HEK293 (cell line): ENCODE measurements around the gene GFM2.

Experiments used
- CTCF ChIA-PET: fragments of 350-600 bp; formaldehyde crosslinking; extraction: SDS; loops from one replicate; lab custom pipeline; 2021; ENCODE audit warnings: antibody characterized with exemption; lab: Yijun Ruan, JAX
- POLR2A ChIA-PET: fragments of 300-600 bp; formaldehyde crosslinking; extraction: SDS; loops from one replicate; lab custom pipeline; 2020; ENCODE audit warnings: antibody characterized with exemption, inconsistent platforms; lab: Yijun Ruan, JAX
- H3K27ac ChIP-seq: fragments of 200-500 bp; sonication (Bioruptor generic); 2 replicates; pipeline ENCODE4 v1.5.1; 2014; ENCODE audit warnings: low read depth, low read length, control low read depth, inconsistent platforms; ENCODE audit errors: extremely low read depth
- H3K36me3 ChIP-seq, 2 experiments: fragments of 200-500 bp in 1 of 2; sonication (Bioruptor generic) in 1 of 2; 1 replicate in 1 of 2; 2 replicates in 1 of 2; pipeline ENCODE4 v1.5.1; 2014 to 2017; ENCODE audit warnings: inconsistent platforms in 2 of 2, low read length in 2 of 2; ENCODE audit not compliant: control insufficient read depth in 2 of 2, insufficient read depth in 1 of 2
- H3K4me1 ChIP-seq: fragments of 200-500 bp; sonication (Bioruptor generic); 2 replicates; pipeline ENCODE4 v1.5.1; 2014; ENCODE audit warnings: mild to moderate bottlenecking, low read length, inconsistent platforms; ENCODE audit not compliant: control insufficient read depth, insufficient read depth
- H3K4me3 ChIP-seq: 2 replicates; pipeline ENCODE4 v1.5.1; 2011; ENCODE audit warnings: low read depth, mild to moderate bottlenecking, control low read depth, low read length, moderate library complexity
- H3K9me3 ChIP-seq: fragments of 200-500 bp; sonication (Bioruptor generic); 2 replicates; pipeline ENCODE4 v1.5.1; 2014; ENCODE audit warnings: low read depth, low read length, inconsistent platforms; ENCODE audit not compliant: control insufficient read depth, insufficient read depth
- KLF1 ChIP-seq: fragments of 450-650 bp; formaldehyde crosslinking; IDR thresholded peaks from 2 replicates; pipeline ENCODE4 v1.5.1; 2016; ENCODE audit warnings: missing biosample characterization, missing genetic modification characterization
- KLF10 ChIP-seq: fragments of 450-650 bp; IDR thresholded peaks from 2 replicates; pipeline ENCODE4 v1.5.1; 2018; ENCODE audit warnings: missing biosample characterization, mild to moderate bottlenecking, missing genetic modification characterization
- PRDM10 ChIP-seq: fragments of 450-650 bp; formaldehyde crosslinking; IDR thresholded peaks from 2 replicates; pipeline ENCODE4 v1.5.1; 2016; ENCODE audit warnings: missing biosample characterization, missing genetic modification characterization
- REST ChIP-seq: fragments of 450-650 bp; formaldehyde crosslinking; IDR thresholded peaks from 2 replicates; pipeline ENCODE4 v1.5.1; 2016; ENCODE audit warnings: missing biosample characterization, missing genetic modification characterization
- SP7 ChIP-seq: fragments of 450-650 bp; formaldehyde crosslinking; IDR thresholded peaks from 2 replicates; pipeline ENCODE4 v1.5.1; 2016; ENCODE audit warnings: missing biosample characterization, missing genetic modification characterization
- TRIM28 ChIP-seq: IDR thresholded peaks from 2 replicates; pipeline ENCODE4 v1.6.1; 2011; ENCODE audit warnings: low read length, control low read depth, borderline replicate concordance
- ZBTB17 ChIP-seq: fragments of 450-650 bp; formaldehyde crosslinking; IDR thresholded peaks from 2 replicates; pipeline ENCODE4 v1.5.1; 2016; ENCODE audit warnings: missing biosample characterization, missing genetic modification characterization
- ZFP69B ChIP-seq: fragments of 450-650 bp; formaldehyde crosslinking; IDR thresholded peaks from 2 replicates; pipeline ENCODE4 v1.5.1; 2016; ENCODE audit warnings: missing biosample characterization, missing genetic modification characterization
- ZNF18 ChIP-seq: fragments of 450-650 bp; formaldehyde crosslinking; IDR thresholded peaks from 2 replicates; pipeline ENCODE4 v1.5.1; 2016; ENCODE audit warnings: missing biosample characterization, missing genetic modification characterization
- ZNF214 ChIP-seq: fragments of 450-650 bp; formaldehyde crosslinking; IDR thresholded peaks from 2 replicates; pipeline ENCODE4 v1.5.1; 2017; ENCODE audit warnings: missing biosample characterization, mild to moderate bottlenecking, missing genetic modification characterization, borderline replicate concordance
- ZNF223 ChIP-seq: fragments of 450-650 bp; formaldehyde crosslinking; IDR thresholded peaks from 2 replicates; pipeline ENCODE4 v1.5.1; 2016; ENCODE audit warnings: missing biosample characterization, missing genetic modification characterization
- ZNF24 ChIP-seq: fragments of 450-650 bp; formaldehyde crosslinking; IDR thresholded peaks from 2 replicates; pipeline ENCODE4 v1.5.1; 2016; ENCODE audit warnings: missing biosample characterization, missing genetic modification characterization
- ZNF248 ChIP-seq: fragments of 450-650 bp; formaldehyde crosslinking; IDR thresholded peaks from 2 replicates; pipeline ENCODE4 v1.5.1; 2017; ENCODE audit warnings: missing biosample characterization, missing genetic modification characterization
- ZNF274 ChIP-seq, 2 experiments: fragments of 200-500 bp in 1 of 2; fragments of 450-650 bp in 1 of 2; sonication (Bioruptor generic) in 1 of 2; formaldehyde crosslinking in 1 of 2; IDR thresholded peaks; 2 replicates each; pipeline versions ENCODE4 v1.5.1 to v1.6.1; 2014 to 2016; ENCODE audit warnings: borderline replicate concordance in 1 of 2, inconsistent platforms in 1 of 2, low read length in 1 of 2, missing biosample characterization in 1 of 2, missing genetic modification characterization in 1 of 2
- ZNF324 ChIP-seq: fragments of 450-650 bp; formaldehyde crosslinking; IDR thresholded peaks from 2 replicates; pipeline ENCODE4 v1.5.1; 2016; ENCODE audit warnings: missing biosample characterization, missing genetic modification characterization
- ZNF416 ChIP-seq: fragments of 450-650 bp; formaldehyde crosslinking; IDR thresholded peaks from 2 replicates; pipeline ENCODE4 v1.5.1; 2016; ENCODE audit warnings: missing biosample characterization, missing genetic modification characterization
- ZNF513 ChIP-seq: fragments of 450-650 bp; IDR thresholded peaks from 2 replicates; pipeline ENCODE4 v1.5.1; 2018; ENCODE audit warnings: missing biosample characterization, missing genetic modification characterization
- ZNF629 ChIP-seq: fragments of 450-650 bp; formaldehyde crosslinking; IDR thresholded peaks from 2 replicates; pipeline ENCODE4 v1.5.1; 2017; ENCODE audit warnings: missing biosample characterization, missing genetic modification characterization
- ZNF660 ChIP-seq: fragments of 450-650 bp; IDR thresholded peaks from 2 replicates; pipeline ENCODE4 v1.5.1; 2018; ENCODE audit warnings: missing biosample characterization, mild to moderate bottlenecking, missing genetic modification characterization
- ZNF692 ChIP-seq: fragments of 450-650 bp; formaldehyde crosslinking; IDR thresholded peaks from 2 replicates; pipeline ENCODE4 v1.5.1; 2016; ENCODE audit warnings: missing biosample characterization, missing genetic modification characterization
- ZXDB ChIP-seq: fragments of 450-650 bp; formaldehyde crosslinking; IDR thresholded peaks from 2 replicates; pipeline ENCODE4 v1.5.1; 2016; ENCODE audit warnings: missing biosample characterization, missing genetic modification characterization
- TF ChIP-seq, protein P1 (sequence below): fragments of 450-650 bp; formaldehyde crosslinking; IDR thresholded peaks from 2 replicates; pipeline ENCODE4 v1.5.1; 2016; ENCODE audit warnings: missing biosample characterization, missing genetic modification characterization

GFM2 gene

DNA sequence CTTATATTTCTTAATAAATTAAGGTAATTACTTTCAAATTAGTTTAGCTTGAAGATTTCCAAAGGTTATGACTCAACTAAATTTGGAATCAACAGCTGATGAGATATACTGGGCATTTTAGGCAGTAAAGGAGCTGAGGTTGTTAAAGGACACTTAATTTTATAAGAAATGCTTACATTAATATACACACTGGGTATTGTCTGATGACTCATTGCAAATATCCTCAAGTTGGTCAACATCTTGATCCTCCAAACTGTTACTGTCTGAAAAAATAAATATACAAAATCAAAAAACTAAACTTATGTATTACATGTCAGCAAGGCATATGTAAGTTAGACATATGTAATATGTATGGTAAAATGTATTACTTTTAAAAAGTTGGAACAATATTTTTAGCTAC lies 3.4 kb downstream of the GFM2 start (continued):
- TF ChIP-seq ZXDB = no peak
- no peak for TF ChIP-seq KLF1 (tag by site-specific recombination)
- TF ChIP-seq KLF10 = no peak
- TF ChIP-seq ZNF248 (tag by site-specific recombination) = no peak
- TF ChIP-seq ZNF214 (tag by site-specific recombination) = no peak
- TF ChIP-seq ZNF324 (tag by site-specific recombination) = no peak
- no peak for TF ChIP-seq PRDM10 (tag by site-specific recombination)
- TF ChIP-seq ZNF416 (tag by site-specific recombination) = no peak

- Histone ChIP-seq H3K27ac (no peak overlapping the region), H3K36me3 (peaks cover 34 to 57% of the 10 kb centered on the region in 2 experiments), H3K4me3 (no peak overlapping the region), H3K9me3 (no peaks in the 10 kb centered on the region), H3K4me1 (no peaks in the 10 kb centered on the region)
- CTCF ChIA-PET = interaction anchor here (1.2 kb wide), 2 partner anchors 12 to 77 kb away, joined by 3 read pairs; no protein-coding TSS in a partner anchor
- POLR2A ChIA-PET = no interaction called here
- TF ChIP-seq, protein P1, sequence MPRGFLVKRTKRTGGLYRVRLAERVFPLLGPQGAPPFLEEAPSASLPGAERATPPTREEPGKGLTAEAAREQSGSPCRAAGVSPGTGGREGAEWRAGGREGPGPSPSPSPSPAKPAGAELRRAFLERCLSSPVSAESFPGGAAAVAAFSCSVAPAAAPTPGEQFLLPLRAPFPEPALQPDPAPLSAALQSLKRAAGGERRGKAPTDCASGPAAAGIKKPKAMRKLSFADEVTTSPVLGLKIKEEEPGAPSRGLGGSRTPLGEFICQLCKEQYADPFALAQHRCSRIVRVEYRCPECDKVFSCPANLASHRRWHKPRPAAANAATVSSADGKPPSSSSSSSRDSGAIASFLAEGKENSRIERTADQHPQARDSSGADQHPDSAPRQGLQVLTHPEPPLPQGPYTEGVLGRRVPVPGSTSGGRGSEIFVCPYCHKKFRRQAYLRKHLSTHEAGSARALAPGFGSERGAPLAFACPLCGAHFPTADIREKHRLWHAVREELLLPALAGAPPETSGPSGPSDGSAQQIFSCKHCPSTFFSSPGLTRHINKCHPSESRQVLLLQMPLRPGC = no peak
- TF ChIP-seq ZNF513 (tag by site-specific recombination) (no peak), SP7 (tag by site-specific recombination) (peak; percentile 72), ZNF274 (IDR thresholded peaks at IDR 0.05; ENCODE audit: low read length) (no peak), ZNF274 (tag by site-specific recombination; IDR thresholded peaks at IDR 0.05; ENCODE audit: borderline replicate concordance) (no peak), TRIM28 (no peak), ZNF24 (no peak), ZNF692 (tag by site-specific recombination) (peak; percentile 99), REST (tag by site-specific recombination) (no peak), ZNF629 (tag by site-specific recombination) (peak; percentile 34; the same call in 1 of the 2 replicates), ZNF223 (no peak), ZBTB17 (tag by site-specific recombination) (0 out of 2 replicates have a peak, but pooled peaks have one; percentile 21), ZFP69B (tag by site-specific recombination) (peak; percentile 95), ZNF660 (0 out of 2 replicates have a peak, but pooled peaks have one; percentile 22), ZNF18 (no peak)
Observed at GRCh38 chr5:74762599-74762998, 4.3 kb downstream of the GFM2 start.
